Left hindlimb (tissue), 1 donor: ENCODE results near the gene APLP2.

Experiments
- DNase-seq: peaks from one replicate; pipeline ENCODE4 v3.0.0-alpha.2; 2018

The APLP2 gene

GRCh38 chr11:130121445-130121978 is 51.8 kb downstream of the APLP2 start:
- DNase-seq, result no peak

- DNase-seq, result no peak
These were observed 52.5 kb downstream of the APLP2 start for GRCh38 chr11:130122141-130122575.

- no peak for DNase-seq
These were observed 53.8 kb downstream of the APLP2 start for GRCh38 chr11:130123414-130124040.

- no peak for DNase-seq
These were observed 54.4 kb downstream of the APLP2 start for GRCh38 chr11:130124096-130124495.

GRCh38 chr11:130125638-130126037 is 55.9 kb downstream of the APLP2 start:
- DNase-seq, result no peak

GRCh38 chr11:130126516-130126915 is 56.8 kb downstream of the APLP2 start:
- no peak for DNase-seq

GRCh38 chr11:130127509-130127908 is 57.8 kb downstream of the APLP2 start:
- no peak for DNase-seq

- DNase-seq, result no peak
These were observed 58.9 kb downstream of the APLP2 start for GRCh38 chr11:130128626-130129025.

- DNase-seq, result no peak
These were observed 60.2 kb downstream of the APLP2 start for GRCh38 chr11:130129922-130130321.

GRCh38 chr11:130131961-130132850 is 62.5 kb downstream of the APLP2 start:
- DNase-seq, result peak; percentile 43

GRCh38 chr11:130133716-130134115 is 64.0 kb downstream of the APLP2 start:
- DNase-seq, result no peak

GRCh38 chr11:130136107-130136506 is 66.4 kb downstream of the APLP2 start:
- DNase-seq, result no peak

- DNase-seq, result no peak
These were observed 68.3 kb downstream of the APLP2 start for GRCh38 chr11:130137999-130138398.

GRCh38 chr11:130139401-130139800 is 69.7 kb downstream of the APLP2 start:
- DNase-seq, result no peak

- DNase-seq, result no peak
These were observed 72.1 kb downstream of the APLP2 start for GRCh38 chr11:130141561-130142341.

- DNase-seq, result no peak
These were observed 74.4 kb downstream of the APLP2 start for GRCh38 chr11:130144141-130144540.

- no peak for DNase-seq
These were observed 75.2 kb downstream of the APLP2 start for GRCh38 chr11:130144861-130145281.

- no peak for DNase-seq
These were observed 75.7 kb downstream of the APLP2 start for GRCh38 chr11:130145311-130145812.

- DNase-seq, result no peak
These were observed 76.5 kb downstream of the APLP2 start for GRCh38 chr11:130145975-130146776.

GRCh38 chr11:130146796-130147195 is 77.1 kb downstream of the APLP2 start:
- no peak for DNase-seq

- DNase-seq, result no peak
These were observed 79.2 kb downstream of the APLP2 start for GRCh38 chr11:130148796-130149326.

- no peak for DNase-seq
These were observed 81.1 kb downstream of the APLP2 start for GRCh38 chr11:130150790-130151189.
